SK-N-SH treated with all-trans-retinoic acid at 6 μM for 48 hours (cell line): ENCODE measurements around the gene KLF15.

Experiments
- ISL1 ChIP-seq: fragments of 250-450 bp; sonication (Bioruptor Pico); IDR thresholded peaks from 2 replicates; pipeline ENCODE4 v2.1.2; 2022; ENCODE audit warnings: mild to moderate bottlenecking, moderate library complexity
- POU6F1 ChIP-seq: fragments of 250-450 bp; sonication (Bioruptor Pico); IDR thresholded peaks from 2 replicates; pipeline ENCODE4 v1.8.0; 2021; ENCODE audit warnings: low read depth, mild to moderate bottlenecking, moderate library complexity, borderline replicate concordance
- PPARA ChIP-seq: fragments of 250-450 bp; sonication (Bioruptor Pico); IDR thresholded peaks from 2 replicates; pipeline ENCODE4 v1.5.0; 2020; ENCODE audit warnings: mild to moderate bottlenecking, borderline replicate concordance
- RARB ChIP-seq: fragments of 250-450 bp; sonication (Bioruptor Pico); IDR thresholded peaks from 2 replicates; pipeline ENCODE4 v1.8.0; 2021; ENCODE audit warnings: mild to moderate bottlenecking, moderate library complexity
- ZFP3 ChIP-seq: fragments of 250-450 bp; sonication (Bioruptor Pico); IDR thresholded peaks from 2 replicates; pipeline ENCODE4 v1.5.0; 2020; ENCODE audit warnings: mild to moderate bottlenecking, moderate library complexity
- ZNF70 ChIP-seq: fragments of 450-650 bp; formaldehyde crosslinking; IDR thresholded peaks from 2 replicates; pipeline ENCODE4 v1.5.0; 2020; ENCODE audit warnings: mild to moderate bottlenecking, moderate library complexity
- TF ChIP-seq, protein P1 (sequence below): fragments of 250-450 bp; sonication (Bioruptor Pico); IDR thresholded peaks from 2 replicates; pipeline ENCODE4 v1.5.0; 2020; ENCODE audit warnings: mild to moderate bottlenecking, moderate library complexity

- no peak for TF ChIP-seq ZFP3 (CRISPR knock-in tag)
- TF ChIP-seq PPARA (CRISPR knock-in tag): no peak
- no peak for TF ChIP-seq RARB (CRISPR knock-in tag)
- no peak for TF ChIP-seq ISL1
- TF ChIP-seq, protein P1, sequence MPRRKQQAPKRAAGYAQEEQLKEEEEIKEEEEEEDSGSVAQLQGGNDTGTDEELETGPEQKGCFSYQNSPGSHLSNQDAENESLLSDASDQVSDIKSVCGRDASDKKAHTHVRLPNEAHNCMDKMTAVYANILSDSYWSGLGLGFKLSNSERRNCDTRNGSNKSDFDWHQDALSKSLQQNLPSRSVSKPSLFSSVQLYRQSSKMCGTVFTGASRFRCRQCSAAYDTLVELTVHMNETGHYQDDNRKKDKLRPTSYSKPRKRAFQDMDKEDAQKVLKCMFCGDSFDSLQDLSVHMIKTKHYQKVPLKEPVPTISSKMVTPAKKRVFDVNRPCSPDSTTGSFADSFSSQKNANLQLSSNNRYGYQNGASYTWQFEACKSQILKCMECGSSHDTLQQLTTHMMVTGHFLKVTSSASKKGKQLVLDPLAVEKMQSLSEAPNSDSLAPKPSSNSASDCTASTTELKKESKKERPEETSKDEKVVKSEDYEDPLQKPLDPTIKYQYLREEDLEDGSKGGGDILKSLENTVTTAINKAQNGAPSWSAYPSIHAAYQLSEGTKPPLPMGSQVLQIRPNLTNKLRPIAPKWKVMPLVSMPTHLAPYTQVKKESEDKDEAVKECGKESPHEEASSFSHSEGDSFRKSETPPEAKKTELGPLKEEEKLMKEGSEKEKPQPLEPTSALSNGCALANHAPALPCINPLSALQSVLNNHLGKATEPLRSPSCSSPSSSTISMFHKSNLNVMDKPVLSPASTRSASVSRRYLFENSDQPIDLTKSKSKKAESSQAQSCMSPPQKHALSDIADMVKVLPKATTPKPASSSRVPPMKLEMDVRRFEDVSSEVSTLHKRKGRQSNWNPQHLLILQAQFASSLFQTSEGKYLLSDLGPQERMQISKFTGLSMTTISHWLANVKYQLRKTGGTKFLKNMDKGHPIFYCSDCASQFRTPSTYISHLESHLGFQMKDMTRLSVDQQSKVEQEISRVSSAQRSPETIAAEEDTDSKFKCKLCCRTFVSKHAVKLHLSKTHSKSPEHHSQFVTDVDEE (CRISPR knock-in tag): no peak
- no peak for TF ChIP-seq ZNF70 (CRISPR knock-in tag)
- no peak for TF ChIP-seq POU6F1 (CRISPR knock-in tag)
Measured at GRCh38 chr3:126377211-126377610, 20.0 kb upstream of the KLF15 start.
